ENCODE results near the gene MCM6. TPM values are rescaled to one million over a fixed set of nuclear protein-coding genes. Genes with fewer than 3 reads are reported as not detected.

The MCM6 gene
- total RNA-seq, 1 experiment from 2014 or later, result 101 TPM

GRCh38 chr2:135818937-135819610 is 57.2 kb downstream of the MCM6 start:
- Histone ChIP-seq H3K27me3 (replicated peaks; ENCODE audit: insufficient read depth, low read depth, low read length, poor library complexity) (no peaks in the 10 kb centered on the region), H3K27ac (ENCODE audit: low read depth, low read length, poor library complexity, severe bottlenecking) (no peak overlapping the region), H3K9me3 (ENCODE audit: low read depth, low read length, poor library complexity, severe bottlenecking) (no peaks in the 10 kb centered on the region), H3K4me1 (ENCODE audit: insufficient read depth, low read length, poor library complexity, severe bottlenecking) (no peaks in the 10 kb centered on the region), H3K4me3 (ENCODE audit: low read depth, low read length, poor library complexity, severe bottlenecking) (no peak overlapping the region), H3K36me3 (ENCODE audit: insufficient read depth, low read length, poor library complexity, severe bottlenecking) (no peaks in the 10 kb centered on the region)
- TF ChIP-seq CTCF (conservative IDR thresholded peaks at IDR 0.05; ENCODE audit: low read depth, low read length) (peak; percentile 52), EZH2 (IDR thresholded peaks at IDR 0.05; ENCODE audit: borderline replicate concordance, low read depth, low read length, poor library complexity, severe bottlenecking) (no peak)
- CTCF ChIA-PET, result interaction anchor here (0.6 to 1.0 kb wide), 2 partner anchors 10 to 565 kb away, joined by 3 to 4 read pairs; no protein-coding TSS in a partner anchor
- peak; percentile 31 for DNase-seq (ENCODE audit: low spot score)
- intact Hi-C loops (cut with micrococcal nuclease; ENCODE audit: unreplicated experiment), result no loop called here
- POLR2A ChIA-PET (ENCODE audit: low non-redundant PET), result no interaction called here
- BruUV-seq (replicated peaks), result no TSS peak

- Histone ChIP-seq H3K27ac (ENCODE audit: low read depth, low read length, poor library complexity, severe bottlenecking) (no peak overlapping the region), H3K27me3 (replicated peaks; ENCODE audit: insufficient read depth, low read depth, low read length, poor library complexity) (no peaks in the 10 kb centered on the region), H3K4me1 (ENCODE audit: insufficient read depth, low read length, poor library complexity, severe bottlenecking) (no peaks in the 10 kb centered on the region), H3K4me3 (ENCODE audit: low read depth, low read length, poor library complexity, severe bottlenecking) (no peak overlapping the region), H3K36me3 (ENCODE audit: insufficient read depth, low read length, poor library complexity, severe bottlenecking) (no peaks in the 10 kb centered on the region), H3K9me3 (ENCODE audit: low read depth, low read length, poor library complexity, severe bottlenecking) (no peaks in the 10 kb centered on the region)
- ChIA-PET POLR2A (ENCODE audit: low non-redundant PET) (no interaction called here), CTCF (no interaction called here)
- TF ChIP-seq EZH2 (IDR thresholded peaks at IDR 0.05; ENCODE audit: borderline replicate concordance, low read depth, low read length, poor library complexity, severe bottlenecking) (no peak), CTCF (conservative IDR thresholded peaks at IDR 0.05; ENCODE audit: low read depth, low read length) (no peak)
- BruUV-seq (replicated peaks), result no TSS peak
- intact Hi-C loops (cut with micrococcal nuclease; ENCODE audit: unreplicated experiment), result no loop called here
- no peak for DNase-seq (ENCODE audit: low spot score)
Measured at GRCh38 chr2:135817951-135818350, 58.3 kb downstream of the MCM6 start.

- Histone ChIP-seq H3K36me3 (ENCODE audit: insufficient read depth, low read length, poor library complexity, severe bottlenecking) (no peaks in the 10 kb centered on the region), H3K9me3 (ENCODE audit: low read depth, low read length, poor library complexity, severe bottlenecking) (no peaks in the 10 kb centered on the region), H3K27ac (ENCODE audit: low read depth, low read length, poor library complexity, severe bottlenecking) (no peak overlapping the region), H3K4me3 (ENCODE audit: low read depth, low read length, poor library complexity, severe bottlenecking) (no peak overlapping the region), H3K27me3 (replicated peaks; ENCODE audit: insufficient read depth, low read depth, low read length, poor library complexity) (no peaks in the 10 kb centered on the region), H3K4me1 (ENCODE audit: insufficient read depth, low read length, poor library complexity, severe bottlenecking) (no peaks in the 10 kb centered on the region)
- intact Hi-C loops (cut with micrococcal nuclease; ENCODE audit: unreplicated experiment), result no loop called here
- no peak for DNase-seq (ENCODE audit: low spot score)
- BruUV-seq (replicated peaks), result no TSS peak
- POLR2A ChIA-PET (ENCODE audit: low non-redundant PET), result no interaction called here
- no peak for TF ChIP-seq EZH2 (IDR thresholded peaks at IDR 0.05; ENCODE audit: borderline replicate concordance, low read depth, low read length, poor library complexity, severe bottlenecking)
- TF ChIP-seq CTCF (conservative IDR thresholded peaks at IDR 0.05; ENCODE audit: low read depth, low read length), result no peak
- CTCF ChIA-PET, result no interaction called here
Measured at GRCh38 chr2:135817466-135817865, 58.8 kb downstream of the MCM6 start.

Data from A673 (cell line).